GM18499 (cell line): ENCODE results near the gene METTL17.
"Not testable (repeated sequence)": the region's sequence is repeated elsewhere in the genome, so short reads cannot be mapped to it uniquely, and the experiment has no call there.

ENCODE experiments used
- ATAC-seq: cut with Tn5 transposase; IDR thresholded peaks from one replicate; pipeline ENCODE4 v1.9.1; 2021; ENCODE audit warnings: moderate number of reproducible peaks; ENCODE audit not compliant: insufficient read depth, unreplicated experiment

Gene METTL17

DNA sequence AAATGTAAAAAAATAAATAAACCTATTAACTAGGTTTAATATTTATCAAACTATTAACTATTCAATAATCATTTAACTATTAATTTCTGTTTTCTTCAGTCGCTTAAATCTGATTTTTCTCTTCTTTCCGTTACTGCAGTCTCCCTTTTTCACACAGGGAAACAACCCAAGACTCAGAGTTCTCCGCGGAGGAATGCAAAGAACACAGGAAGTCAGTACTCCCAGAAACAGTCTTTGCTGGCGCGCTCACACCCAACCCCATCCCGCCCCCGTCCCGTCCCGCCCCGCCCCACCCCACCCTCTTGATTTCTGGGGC, 351 bp upstream of the METTL17 start:
- ATAC-seq = no peak

DNA sequence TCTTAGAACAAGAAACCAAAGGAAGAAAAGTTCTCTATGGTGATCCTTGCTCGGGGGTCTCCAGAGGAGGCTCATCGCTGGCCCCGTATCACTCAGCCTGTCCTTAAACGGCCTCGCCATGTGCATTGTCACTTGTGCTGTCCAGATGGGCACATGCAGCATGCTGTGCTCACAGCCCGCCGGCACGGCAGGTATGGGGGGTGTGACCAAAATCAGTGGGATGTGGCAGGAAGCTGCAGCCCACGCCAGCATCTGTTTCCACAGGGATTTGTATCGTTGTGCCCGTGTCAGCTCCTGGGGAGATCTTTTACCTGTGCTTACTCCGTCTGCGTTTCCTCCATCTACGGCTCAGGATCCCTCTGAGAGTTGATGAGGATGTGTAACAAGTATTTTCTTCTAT, 6.7 kb downstream of the METTL17 start:
- no peak for ATAC-seq

DNA sequence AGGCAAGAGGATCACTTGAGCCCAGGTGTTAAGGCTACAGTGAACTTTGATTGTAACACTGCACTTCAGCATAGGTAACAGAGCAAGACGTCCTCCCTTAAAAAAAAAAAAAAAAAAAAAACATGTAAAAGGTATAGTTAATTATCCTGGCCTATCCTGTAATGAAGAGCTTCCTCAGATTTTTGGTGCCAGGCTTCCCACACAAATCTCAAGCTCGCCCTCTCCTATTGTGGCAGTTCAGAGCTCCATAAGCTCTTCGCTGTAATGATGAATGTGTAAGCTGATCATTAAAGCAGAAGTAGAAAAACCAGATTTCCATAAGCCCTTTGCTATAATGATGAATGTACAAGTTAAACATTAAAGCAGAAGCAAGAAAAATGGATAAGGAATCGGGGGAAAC, 7.3 kb downstream of the METTL17 start:
- ATAC-seq = no peak

DNA sequence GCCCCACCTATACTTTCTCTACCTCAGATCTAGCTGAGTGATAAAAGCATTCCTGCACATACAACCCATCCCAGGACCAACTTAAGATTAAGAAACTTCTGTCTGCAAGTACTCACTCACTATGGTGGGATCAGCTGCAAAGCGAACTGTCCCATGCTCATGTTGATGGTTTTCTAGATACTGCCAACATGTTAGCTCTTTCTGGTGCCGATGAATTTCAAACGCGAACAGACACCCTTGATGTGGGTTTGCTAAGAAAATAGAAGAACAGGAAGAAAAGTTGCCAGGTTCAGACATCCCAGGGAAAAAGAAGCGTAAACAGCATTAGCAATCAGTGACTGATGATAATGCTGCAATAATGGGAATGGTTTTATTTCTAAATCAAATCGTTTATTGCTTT, 7.8 kb downstream of the METTL17 start:
- no peak for ATAC-seq

DNA sequence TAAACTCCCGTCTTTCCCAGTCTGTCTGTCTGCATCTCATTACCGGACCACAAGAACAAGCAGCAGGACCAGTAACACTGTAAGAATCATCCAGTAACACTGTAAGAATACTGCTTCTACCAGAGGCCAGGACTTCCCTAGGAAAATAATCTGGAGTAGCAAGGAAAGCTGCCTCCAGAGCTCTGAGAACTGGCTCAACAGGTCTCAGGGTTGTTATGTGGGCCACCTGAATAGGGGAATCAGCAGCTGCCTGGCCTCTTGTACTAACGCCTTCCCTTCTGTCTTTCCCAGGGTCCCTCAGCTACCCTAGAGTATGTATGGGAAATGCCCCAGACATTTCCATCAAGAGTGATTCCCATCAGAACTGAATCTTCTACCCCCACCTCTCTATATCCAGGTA, 8.4 kb downstream of the METTL17 start:
- ATAC-seq = no peak

DNA sequence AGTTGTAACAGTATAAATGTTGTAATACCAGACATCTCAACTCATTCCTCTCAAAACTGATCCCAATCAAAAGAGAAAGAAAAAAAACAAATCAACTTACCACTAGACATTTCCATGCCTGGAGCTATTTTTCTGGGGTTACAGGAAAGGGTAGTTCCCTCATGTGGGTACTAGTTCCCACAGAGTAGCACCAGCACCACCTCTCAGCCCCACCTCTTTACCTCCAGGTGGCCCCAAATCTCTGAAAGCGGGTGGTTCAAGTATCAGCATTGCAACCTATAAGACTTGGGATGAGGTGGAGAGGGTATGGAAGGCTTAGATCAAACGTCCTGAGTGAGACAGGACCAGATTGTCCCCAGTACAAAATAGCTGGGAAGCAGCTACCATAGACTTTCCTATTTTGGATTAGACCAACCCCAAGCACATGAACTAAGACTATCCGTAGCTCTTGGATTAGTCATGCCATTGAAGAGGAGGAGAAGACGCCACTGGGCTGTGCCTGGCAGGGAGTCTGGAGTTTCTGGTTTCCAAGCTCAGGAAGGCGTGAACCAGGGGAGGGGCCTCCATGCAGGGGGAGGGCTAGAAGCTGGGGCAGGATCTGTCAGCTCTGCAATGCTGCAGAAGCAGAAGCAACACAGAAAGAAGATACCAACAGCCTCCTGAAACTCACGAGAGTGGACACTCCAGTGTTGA, 9.0 kb downstream of the METTL17 start, which contains the start of gene SLC39A2:
SLC39A2 (plus strand) TSS at position 620 of the 693 bp plus-strand sequence. CDS start 154 bp downstream, outside the sequence.
- no peak for ATAC-seq

DNA sequence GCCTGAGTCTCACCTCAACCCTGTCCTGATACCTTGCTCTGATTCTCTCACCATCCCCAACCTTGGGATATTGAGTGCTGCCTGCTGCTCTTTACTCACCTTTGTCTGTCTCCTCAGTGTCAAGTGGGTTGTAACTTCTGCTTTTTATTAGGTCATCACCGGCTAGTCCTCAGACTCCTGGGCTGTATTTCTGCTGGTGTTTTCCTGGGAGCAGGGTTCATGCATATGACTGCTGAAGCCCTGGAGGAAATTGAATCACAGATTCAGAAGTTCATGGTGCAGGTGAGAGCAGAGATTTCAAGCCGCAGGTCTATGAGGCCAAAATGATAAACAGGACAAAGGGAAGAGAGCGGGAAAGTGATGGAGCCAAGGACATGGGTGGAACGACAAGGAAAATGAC, 9.8 kb downstream of the METTL17 start:
- no peak for ATAC-seq

DNA sequence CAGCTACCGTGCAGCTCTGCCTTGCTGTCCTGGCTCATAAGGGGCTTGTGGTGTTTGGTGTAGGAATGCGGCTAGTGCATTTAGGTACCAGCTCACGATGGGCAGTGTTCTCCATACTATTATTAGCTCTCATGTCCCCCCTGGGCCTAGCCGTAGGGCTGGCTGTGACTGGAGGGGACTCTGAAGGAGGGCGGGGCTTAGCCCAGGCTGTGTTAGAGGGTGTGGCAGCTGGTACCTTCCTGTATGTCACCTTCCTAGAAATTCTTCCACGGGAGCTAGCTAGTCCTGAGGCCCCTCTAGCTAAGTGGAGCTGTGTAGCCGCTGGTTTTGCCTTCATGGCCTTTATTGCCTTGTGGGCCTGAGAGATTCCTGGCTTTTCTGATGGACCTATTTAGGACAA, 11.4 kb downstream of the METTL17 start:
- ATAC-seq = no peak

DNA sequence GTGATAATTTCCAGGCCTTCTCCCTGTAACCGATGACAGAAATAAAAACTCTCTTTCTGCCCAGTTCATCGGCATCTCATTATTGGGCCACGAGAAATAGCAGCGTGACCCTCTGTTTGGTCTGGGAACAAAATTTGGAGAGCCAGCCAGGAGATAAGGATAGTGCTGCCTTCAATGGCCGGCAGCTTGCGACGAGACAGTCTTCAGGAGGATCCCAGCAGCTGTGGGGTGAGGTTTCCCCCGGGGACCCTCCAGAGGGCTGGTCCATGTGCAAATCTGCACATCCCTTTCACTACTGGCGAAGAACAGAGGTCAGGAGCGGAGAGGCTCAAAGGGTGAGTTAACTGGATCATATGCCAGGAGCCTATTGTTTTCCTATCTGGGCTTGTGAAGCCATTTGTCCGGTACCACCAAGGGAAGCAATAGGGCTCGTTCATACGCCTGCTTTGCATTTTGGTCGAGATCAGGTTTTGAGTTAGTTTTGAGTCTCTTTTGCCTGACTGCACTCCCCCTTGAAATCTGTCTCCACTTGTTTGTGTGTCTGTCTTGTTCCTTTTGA, 14.1 kb downstream of the METTL17 start:
- no peak for ATAC-seq

DNA sequence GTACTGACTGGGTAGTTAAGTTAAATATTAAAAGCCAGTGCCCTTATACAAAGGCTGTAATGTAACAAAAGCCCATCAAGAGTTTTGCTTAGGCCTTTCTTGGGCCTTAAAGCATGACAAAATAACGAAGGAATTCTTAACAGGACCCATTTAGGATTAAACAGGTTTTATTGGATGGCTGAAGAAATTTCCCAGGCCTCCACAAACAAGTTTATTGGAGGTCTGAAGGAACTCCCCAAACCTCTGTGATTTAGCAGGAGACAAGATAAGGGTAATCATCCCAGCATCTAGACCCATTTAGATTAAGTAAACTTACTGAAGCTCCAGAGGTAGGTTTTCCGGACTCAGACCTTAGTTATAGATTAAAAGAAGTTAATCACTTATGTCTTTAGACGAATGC, 19.9 kb downstream of the METTL17 start:
- ATAC-seq = not testable (repeated sequence)

DNA sequence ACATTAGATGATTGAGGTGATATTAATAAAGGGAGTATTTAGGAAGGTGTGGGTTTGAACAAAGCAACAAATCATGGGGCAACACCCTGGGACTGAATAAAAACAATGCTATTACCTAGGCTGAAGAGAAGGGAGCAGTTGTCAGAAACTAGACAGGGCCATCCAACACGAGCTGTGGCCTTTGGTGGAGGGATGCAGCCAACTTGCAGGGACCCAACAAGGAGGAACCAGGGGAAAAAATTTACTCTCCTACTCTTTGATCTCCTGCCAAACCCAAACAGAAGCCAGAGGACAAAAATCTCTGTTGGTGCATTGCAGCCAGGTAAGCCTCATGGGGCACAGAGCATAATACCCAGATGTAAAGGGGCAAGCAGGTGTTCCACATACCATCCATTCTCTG, 21.4 kb downstream of the METTL17 start:
- no peak for ATAC-seq

DNA sequence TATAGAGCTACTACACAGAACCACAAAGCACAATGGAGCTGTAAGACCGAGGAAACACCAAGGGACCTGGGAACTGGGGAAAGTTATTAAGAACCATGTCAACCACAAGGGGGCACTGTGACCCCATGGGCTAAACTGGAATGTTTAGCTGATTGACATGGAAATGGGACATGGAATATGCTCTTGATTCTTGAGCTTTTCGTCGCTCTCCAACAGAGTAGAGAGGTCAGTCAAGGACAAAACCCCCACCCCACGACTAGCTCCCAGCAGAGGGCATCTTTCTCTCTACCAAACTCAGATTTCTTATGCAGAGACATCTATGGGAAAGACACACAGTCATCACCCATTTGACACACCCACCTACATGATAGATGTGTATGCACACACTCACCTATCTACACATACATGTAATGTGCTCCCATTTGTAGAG, 25.0 kb downstream of the METTL17 start:
- ATAC-seq = no peak

DNA sequence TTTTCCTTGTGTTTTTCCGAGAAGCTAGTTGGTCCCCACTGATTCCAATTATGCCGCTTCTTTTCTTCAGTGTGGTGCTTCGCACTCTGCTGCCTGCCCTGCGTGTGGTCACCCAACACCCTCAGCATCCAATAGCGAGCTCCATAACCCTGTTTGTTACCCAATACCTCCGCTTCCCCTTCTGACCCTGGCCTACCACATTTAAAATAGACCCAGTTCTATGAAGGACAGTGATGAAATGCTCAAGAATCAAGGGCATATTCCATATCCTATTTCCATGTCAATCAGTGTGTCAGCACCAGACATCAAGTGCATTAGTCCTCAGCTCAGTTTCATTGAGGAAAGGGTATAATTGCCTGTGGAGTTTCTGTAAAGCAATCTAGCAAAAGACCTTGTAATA, 25.5 kb downstream of the METTL17 start:
- no peak for ATAC-seq

DNA sequence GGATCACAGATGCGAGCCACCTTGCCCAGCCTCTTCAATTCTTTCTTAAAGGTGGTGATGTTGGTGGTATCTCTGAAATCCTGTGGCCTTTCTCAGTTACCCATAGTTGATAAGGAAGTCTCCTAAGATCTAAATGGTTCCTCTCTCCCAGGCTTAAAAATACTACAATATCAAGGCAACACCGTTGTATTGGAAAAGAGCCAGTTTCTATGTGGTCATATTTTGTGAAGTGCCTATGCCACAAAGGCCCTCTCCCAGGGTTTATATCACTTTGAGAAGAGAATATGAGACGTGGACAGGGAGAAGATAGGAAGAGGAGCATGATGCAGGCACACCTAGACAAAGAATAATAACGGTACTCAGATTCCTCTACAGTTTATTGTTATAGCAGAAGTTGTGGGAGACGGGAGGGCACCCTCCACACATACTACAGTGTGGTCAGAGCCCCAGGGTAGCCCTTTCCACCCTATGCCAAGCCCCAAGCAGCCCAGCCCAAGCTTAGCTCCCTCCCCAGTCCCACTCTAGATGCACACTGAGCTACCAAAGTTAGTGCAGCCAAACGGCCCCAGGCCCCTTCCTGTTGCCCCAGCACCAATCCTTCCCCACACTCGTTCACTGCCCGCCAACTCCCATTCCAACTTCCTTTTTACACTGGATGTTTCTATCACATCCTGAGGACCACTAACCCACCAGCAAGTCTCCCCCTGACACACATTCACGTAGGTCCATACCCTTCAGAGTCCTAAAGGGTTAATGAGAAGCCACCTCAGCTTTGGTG, 26.8 kb downstream of the METTL17 start:
- ATAC-seq = no peak

DNA sequence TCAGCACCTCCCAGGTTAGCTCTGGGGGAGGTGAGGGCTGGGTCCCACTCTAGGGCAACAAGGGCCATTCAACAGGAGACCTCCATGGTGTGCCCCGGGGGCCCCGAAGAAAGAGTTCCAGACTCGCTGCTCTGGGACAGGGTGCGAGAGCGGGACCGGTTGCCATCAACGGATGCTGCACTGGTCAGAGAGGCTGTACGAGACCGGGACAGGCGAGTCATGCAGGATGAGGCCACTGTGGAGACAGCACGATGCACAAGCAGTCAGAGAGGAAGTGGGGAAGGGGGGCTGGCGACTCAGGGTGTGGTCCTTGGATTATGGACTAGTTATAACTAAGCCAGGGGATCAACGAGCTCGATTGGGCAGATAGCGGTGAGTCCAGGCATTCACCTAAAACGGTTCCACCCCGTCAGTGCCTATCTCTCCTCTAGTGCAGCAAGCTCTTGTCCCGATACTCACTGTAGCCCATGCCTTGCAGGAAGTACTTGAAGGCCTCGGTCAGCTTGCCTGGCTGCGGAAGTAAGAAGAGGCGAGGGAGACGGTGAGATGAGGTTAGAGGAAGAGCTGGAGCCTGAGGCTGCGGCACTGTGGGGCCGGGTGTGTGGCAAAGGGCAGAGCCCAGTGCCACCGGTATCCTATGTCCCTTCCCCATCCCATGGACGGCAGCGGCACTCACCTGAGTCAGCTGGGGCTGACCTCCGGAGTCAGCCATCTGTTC, 27.9 kb downstream of the METTL17 start:
- no peak for ATAC-seq

DNA sequence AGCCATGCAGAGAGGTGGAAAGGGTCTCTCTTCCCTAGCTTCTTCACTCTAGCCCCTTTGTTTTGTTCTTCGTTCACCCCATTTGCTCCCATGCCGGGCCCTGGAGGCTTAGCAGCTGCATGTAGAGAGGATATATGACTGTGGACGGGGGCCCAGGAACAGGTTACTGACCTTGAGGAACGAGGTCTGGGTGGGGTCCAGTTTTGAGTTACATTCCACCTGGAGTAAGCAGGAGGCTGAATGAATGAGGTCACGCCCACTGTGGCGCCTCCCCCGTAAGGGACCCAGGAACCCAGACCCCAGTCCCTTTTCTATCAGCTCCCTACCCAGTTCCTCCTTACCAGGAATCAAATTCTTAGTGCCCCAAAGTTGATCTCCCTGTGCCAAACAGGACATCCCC, 28.5 kb downstream of the METTL17 start:
- ATAC-seq = no peak

DNA sequence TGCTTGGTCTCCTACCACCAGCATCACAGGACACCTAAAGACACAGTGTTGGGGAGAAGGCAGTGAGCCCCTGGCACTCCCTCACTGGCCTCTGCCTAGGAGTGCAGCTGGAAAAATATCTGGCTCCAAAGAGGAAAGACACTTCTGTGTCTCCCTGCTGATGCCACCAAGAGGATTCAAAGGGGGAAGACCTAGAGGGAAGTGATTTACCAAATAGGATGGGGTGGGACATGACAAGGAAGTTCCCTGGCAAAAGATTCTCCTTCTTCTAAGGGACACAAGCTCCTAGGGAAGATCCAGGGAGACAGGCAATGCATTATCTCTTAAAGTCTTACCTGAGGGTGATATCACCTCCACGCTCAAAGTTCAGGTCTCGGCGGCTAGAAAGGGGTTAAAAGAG, 29.0 kb downstream of the METTL17 start:
- ATAC-seq = no peak

DNA sequence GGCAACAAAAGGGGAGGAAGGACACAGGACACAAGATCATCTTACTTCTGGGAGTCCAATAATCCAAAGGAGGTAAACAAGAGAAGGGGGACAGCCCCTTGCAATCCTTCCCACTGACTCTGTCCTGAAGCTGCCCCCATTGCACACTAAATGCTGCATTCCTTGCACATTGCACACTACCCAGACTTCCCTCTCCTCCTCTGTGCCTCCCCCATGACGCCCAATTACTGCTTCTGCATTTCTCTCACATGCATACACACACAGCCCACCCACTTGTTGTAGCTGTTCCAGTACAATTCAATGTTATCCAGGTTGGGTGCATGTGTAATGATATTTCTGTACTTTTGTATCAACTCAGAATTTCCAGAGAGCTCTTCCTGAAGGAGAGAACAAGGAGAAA, 29.6 kb downstream of the METTL17 start:
- ATAC-seq = no peak

DNA sequence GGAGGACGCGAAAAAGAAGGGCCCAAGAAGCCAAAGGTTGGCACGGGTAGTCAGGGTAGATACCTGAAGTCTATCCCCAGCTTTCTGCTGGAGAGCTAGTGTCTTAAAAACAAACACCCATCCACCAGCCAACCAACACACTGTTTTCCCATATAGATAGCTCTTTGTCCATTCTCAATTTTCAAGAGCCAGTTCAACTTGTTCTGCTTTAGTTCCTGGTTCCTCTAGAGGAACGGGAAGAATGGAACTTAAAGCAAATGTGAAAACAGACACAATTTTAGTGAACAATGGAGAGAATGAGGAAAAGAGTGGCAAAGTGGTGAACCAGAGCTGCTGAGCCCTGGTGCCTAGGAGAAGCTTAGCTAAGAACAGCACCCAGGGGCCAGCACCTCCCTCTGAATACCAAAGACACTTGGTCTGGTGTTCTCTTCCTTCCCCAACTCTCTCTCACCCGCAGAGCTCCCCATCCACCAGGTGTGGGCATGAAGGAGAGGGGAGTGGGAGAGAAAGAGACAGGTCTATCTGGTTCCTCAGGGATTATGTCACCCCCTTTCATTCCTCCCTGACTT, 31.3 kb downstream of the METTL17 start:
- ATAC-seq = no peak

DNA sequence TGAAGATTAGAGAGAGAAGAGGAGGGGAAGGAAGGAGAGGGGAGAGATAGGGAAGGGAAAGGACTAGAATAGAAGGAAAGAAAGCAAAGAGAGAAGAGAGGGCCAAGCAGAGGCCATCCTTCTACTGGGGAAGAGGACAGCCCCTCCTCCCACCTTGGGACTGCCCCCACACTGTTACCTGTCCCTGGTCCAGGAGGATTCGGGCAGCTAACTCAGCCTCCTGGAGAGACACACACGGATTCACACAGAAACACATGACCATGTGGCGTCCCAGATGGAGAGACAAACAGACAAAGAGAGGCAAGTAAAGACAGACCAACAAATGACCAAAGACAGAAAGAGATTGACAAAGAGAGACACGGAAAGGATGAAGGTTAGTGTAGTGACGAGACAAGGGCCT, 32.9 kb downstream of the METTL17 start:
- ATAC-seq = no peak

DNA sequence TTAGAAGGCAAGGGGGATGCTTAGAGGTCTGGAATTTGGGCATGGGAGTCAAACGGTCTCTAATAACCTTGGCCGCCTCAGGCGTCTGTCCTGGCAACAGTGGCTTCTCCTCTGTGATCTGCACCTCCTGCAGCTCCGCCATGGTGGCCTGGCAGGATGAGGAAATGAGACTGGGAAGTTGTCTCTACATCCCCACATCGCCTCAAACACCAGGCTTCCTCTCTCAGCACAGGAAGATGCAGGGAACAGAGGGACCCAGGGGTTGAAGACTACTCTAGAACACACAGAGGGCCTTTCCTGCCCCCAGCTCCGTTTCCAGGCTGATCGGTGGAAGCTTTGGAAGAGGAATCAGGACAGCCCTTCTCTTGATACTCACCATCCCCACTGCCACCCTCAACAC, 33.4 kb downstream of the METTL17 start:
- ATAC-seq = no peak
